ENCODE results near the gene TMEM131.

GRCh38 chr2:98032086-98032485 is 36.3 kb upstream of the TMEM131 start:
- TF ChIP-seq CTCF (IDR thresholded peaks at IDR 0.05; ENCODE audit: low read depth, low read length) (no peak), EZH2phosphoT487 (IDR thresholded peaks at IDR 0.05; ENCODE audit: low read depth) (no peak)

All from OCI-LY3 (cell line).